ENCODE data around the gene ITIH2.

- TF ChIP-seq CTCF (conservative IDR thresholded peaks at IDR 0.05; ENCODE audit: low read depth, low read length) (no peak), EZH2phosphoT487 (IDR thresholded peaks at IDR 0.05; ENCODE audit: borderline replicate concordance, low read length) (no peak)
These were observed at the start of gene ITIH2 for GRCh38 chr10:7703140-7703539.

Data from PC-3 (cell line).